Left lung (tissue), 14 donors: ENCODE results near the gene DOCK11. TPM values are rescaled to one million over a fixed set of nuclear protein-coding genes. Genes with fewer than 3 reads are reported as not detected.

Source experiments
- ATAC-seq: fragments of 200-7000 bp; cut with Tn5 transposase; one replicate; pipeline ENCODE4 v1.9.1; 2020; ENCODE audit warnings: moderate library complexity
- DNase-seq, 4 donors: peaks; one replicate each; pipeline ENCODE4 v3.0.0-alpha.2; 2013 to 2020
- H3K27ac ChIP-seq, 2 donors: fragments of 200-600 bp; sonication (generic) in 1 of 2; one replicate each; pipeline versions ENCODE4 v1.5.0 to v1.8.0; 2020 to 2021
- H3K27me3 ChIP-seq, 2 donors: fragments of 200-600 bp; sonication (generic) in 1 of 2; one replicate each; pipeline versions ENCODE4 v1.5.0 to v1.8.0; 2020 to 2021
- H3K36me3 ChIP-seq, 2 donors: fragments of 200-600 bp; sonication (generic) in 1 of 2; one replicate each; pipeline versions ENCODE4 v1.5.0 to v1.8.0; 2020 to 2021
- H3K4me1 ChIP-seq, 2 donors: fragments of 200-600 bp; one replicate each; pipeline ENCODE4 v1.8.0; 2021
- H3K4me3 ChIP-seq, 2 donors: fragments of 200-600 bp; sonication (generic) in 1 of 2; one replicate each; pipeline versions ENCODE4 v1.5.0 to v1.8.0; 2020 to 2021; ENCODE audit warnings: mild to moderate bottlenecking in 1 of 2
- H3K9me3 ChIP-seq, 2 donors: fragments of 200-600 bp; sonication (generic) in 1 of 2; one replicate each; pipeline versions ENCODE4 v1.5.0 to v1.8.0; 2020 to 2021
- intact Hi-C, 2 donors: fragments of 100-400 bp; cut with DNase I; formaldehyde crosslinking; loops; one replicate each; pipeline versions ENCODE4 v1.11.2 to v1.14.2; 2022
- long read RNA-seq, 12 donors: library from polyadenylated mRNA in 2 of 12; unstranded in 2 of 12; transcript quantifications; one replicate each; pipeline ENCODE4 v2.0.0 and lab custom pipeline, GENCODE V29; 2019 to 2026
- polyA plus RNA-seq, 6 donors: library from polyadenylated mRNA; unstranded; fragments of 120-200 nt; gene quantifications; one replicate each; pipeline ENCODE4 v1.2.1, GENCODE V29; 2013; ENCODE audit not compliant: insufficient read length in 6 of 6
- total RNA-seq, 2 donors: library from RNA; stranded (reverse); fragmentation: NEBNext Ultra II Directional; extraction: Animal tissue kit (Norgen Biotek cat#: 25700); gene quantifications; one replicate each; pipeline ENCODE4 v1.2.1, GENCODE V29; 2021
- TF ChIP-seq, protein P1 (sequence below), 2 donors: fragments of 200-600 bp; sonication (generic) in 1 of 2; IDR thresholded peaks; one replicate each; pipeline versions ENCODE4 v1.5.0 to v1.8.0; 2021; ENCODE audit warnings: antibody characterized with exemption in 2 of 2
- donor health status: DM: no; HTN: yes; CAD: no.
- donor health status: DM: no; HTN: no; CAD: no.

DOCK11 gene
- total RNA-seq (10 to 100 TPM; 35.5 to 36.8 TPM), polyA plus RNA-seq (10 to 100 TPM; 13.4 to 24.1 (median 16.1) TPM)
- long read RNA-seq, donor 1, result 0 reads
- long read RNA-seq, donor 2, result 0 reads
- long read RNA-seq, donor 3, result 0 reads
- long read RNA-seq, donor 4, result 0 reads
- long read RNA-seq, donor 5, full-length matches to known transcripts, result 1 of 1 reads
- long read RNA-seq, donor 5, partial matches to known transcripts, result 0 of 1 reads
- long read RNA-seq, donor 5, other reads (novel, unspliced or antisense), result 0 of 1 reads
- long read RNA-seq, donor 6, result 0 reads
- long read RNA-seq, donor 7, result 0 reads
- long read RNA-seq, donor 8, result 0 reads
- long read RNA-seq, donor 9, result 0 reads
- long read RNA-seq, donor 10, partial matches to known transcripts, result 2 of 4 reads
- long read RNA-seq, donor 10, other reads (novel, unspliced or antisense), result 2 of 4 reads
- long read RNA-seq, donor 11, result 0 reads
- long read RNA-seq, donor 12, result 0 reads

- Histone ChIP-seq H3K4me1 (peaks cover 0 to 7% of the 10 kb centered on the region in 2 donors), H3K27ac (peak within 1 kb of the TSS; percentile 72 to 92), H3K4me3 (peak within 1 kb of the TSS; percentile 69), H3K27me3 (no peaks in the 10 kb centered on the region), H3K9me3 (no peaks in the 10 kb centered on the region), H3K36me3 (no peaks in the 10 kb centered on the region)
- TF ChIP-seq, protein P1, sequence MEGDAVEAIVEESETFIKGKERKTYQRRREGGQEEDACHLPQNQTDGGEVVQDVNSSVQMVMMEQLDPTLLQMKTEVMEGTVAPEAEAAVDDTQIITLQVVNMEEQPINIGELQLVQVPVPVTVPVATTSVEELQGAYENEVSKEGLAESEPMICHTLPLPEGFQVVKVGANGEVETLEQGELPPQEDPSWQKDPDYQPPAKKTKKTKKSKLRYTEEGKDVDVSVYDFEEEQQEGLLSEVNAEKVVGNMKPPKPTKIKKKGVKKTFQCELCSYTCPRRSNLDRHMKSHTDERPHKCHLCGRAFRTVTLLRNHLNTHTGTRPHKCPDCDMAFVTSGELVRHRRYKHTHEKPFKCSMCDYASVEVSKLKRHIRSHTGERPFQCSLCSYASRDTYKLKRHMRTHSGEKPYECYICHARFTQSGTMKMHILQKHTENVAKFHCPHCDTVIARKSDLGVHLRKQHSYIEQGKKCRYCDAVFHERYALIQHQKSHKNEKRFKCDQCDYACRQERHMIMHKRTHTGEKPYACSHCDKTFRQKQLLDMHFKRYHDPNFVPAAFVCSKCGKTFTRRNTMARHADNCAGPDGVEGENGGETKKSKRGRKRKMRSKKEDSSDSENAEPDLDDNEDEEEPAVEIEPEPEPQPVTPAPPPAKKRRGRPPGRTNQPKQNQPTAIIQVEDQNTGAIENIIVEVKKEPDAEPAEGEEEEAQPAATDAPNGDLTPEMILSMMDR (IDR thresholded peaks at IDR 0.05), result no peak
- ATAC-seq, result peak; percentile 89
- peak; percentile 51 to 92 (median 83) for DNase-seq
- intact Hi-C loops, result no loop called here
Measured at GRCh38 chrX:118495061-118495921, at the start of gene DOCK11. TSS of gene DOCK11 (plus strand) at chrX:118495815. CDS start at chrX:118495972, 157 bp downstream.

- no peak for DNase-seq
- TF ChIP-seq, protein P1 (IDR thresholded peaks at IDR 0.05), result no peak
- intact Hi-C loops, result no loop called here
- H3K27me3 ChIP-seq, result no peaks in the 10 kb centered on the region
- no peaks in the 10 kb centered on the region for H3K9me3 ChIP-seq
- H3K36me3 ChIP-seq, result peaks cover 0 to 31% of the 10 kb centered on the region in 2 donors
- ATAC-seq, result no peak
- no peak overlapping the region for H3K4me3 ChIP-seq
- H3K27ac ChIP-seq, result no peak overlapping the region
- no peaks in the 10 kb centered on the region for H3K4me1 ChIP-seq
Measured at GRCh38 chrX:118448273-118448783, 47.3 kb upstream of the DOCK11 start.

GRCh38 chrX:118455013-118455412 lies 40.6 kb upstream of the DOCK11 start:
- no peak overlapping the region for H3K27ac ChIP-seq
- intact Hi-C loops, result loop anchor here in 1 of 2 donors (10.0 kb wide), 1 partner anchor 150 kb away; no protein-coding TSS in a partner anchor
- no peaks in the 10 kb centered on the region for H3K27me3 ChIP-seq
- ATAC-seq (no peak), DNase-seq (no peak)
- H3K4me3 ChIP-seq, result no peak overlapping the region
- TF ChIP-seq, protein P1 (IDR thresholded peaks at IDR 0.05), result no peak
- no peaks in the 10 kb centered on the region for H3K9me3 ChIP-seq
- H3K4me1 ChIP-seq, result no peaks in the 10 kb centered on the region
- H3K36me3 ChIP-seq, result peaks cover 0 to 9% of the 10 kb centered on the region in 2 donors

DNA sequence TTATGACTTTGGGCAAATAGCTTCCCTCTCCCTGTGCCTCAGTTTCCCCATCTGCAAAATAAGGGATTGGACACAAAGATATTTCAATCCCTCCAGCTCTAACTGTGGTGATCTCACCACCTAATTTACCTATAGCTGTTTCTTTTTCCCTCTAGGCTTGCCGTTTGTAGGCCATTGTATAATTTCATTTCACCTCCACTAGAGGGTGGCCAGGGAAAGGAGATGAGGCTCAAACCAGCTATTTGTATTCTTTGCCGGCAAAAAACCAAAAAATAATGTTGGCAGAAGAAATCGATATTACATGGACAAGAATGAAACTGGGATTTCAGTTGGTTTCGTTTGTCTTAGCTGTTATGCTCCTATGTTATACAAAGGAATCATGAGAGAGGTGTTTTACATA lies 36.1 kb upstream of the DOCK11 start:
- no peak overlapping the region for H3K27ac ChIP-seq
- intact Hi-C loops, result loop anchor here in 1 of 2 donors (10.0 kb wide), 1 partner anchor 145 kb away; no protein-coding TSS in a partner anchor
- no peaks in the 10 kb centered on the region for H3K27me3 ChIP-seq
- H3K9me3 ChIP-seq, result no peaks in the 10 kb centered on the region
- ATAC-seq, result peak; percentile 65
- H3K36me3 ChIP-seq, result no peaks in the 10 kb centered on the region
- DNase-seq, result peak in 2 of 4 donors; percentile 18 to 43
- TF ChIP-seq, protein P1 (IDR thresholded peaks at IDR 0.05), result peak in 1 of 2 donors; percentile 34
- no peak overlapping the region for H3K4me3 ChIP-seq
- H3K4me1 ChIP-seq, result no peaks in the 10 kb centered on the region
